ENCODE measurements around the gene SOX6. TPM values are rescaled to one million over a fixed set of nuclear protein-coding genes. Genes with fewer than 3 reads are reported as not detected.

The SOX6 gene
- total and polyA plus RNA-seq, 2 donors (not counting 3 experiments of a cell fraction or from before 2014, with no cell fraction given): 0.14 to 3.7 TPM

GRCh38 chr11:15918212-15918611, 438.1 kb downstream of the SOX6 start:
- H4K20me1 ChIP-seq (replicated peaks; ENCODE audit: control insufficient read depth, extremely low read depth, insufficient read depth, low read length): no peaks in the 10 kb centered on the region
- dilution Hi-C loops (cut with MboI; ENCODE audit: extremely low pct_ligation_motif_present, low sequenced_read_pairs): no loop called here
- H3K9ac ChIP-seq (replicated peaks; ENCODE audit: extremely low read depth, insufficient read depth, low read length): no peak overlapping the region
- intact Hi-C loops (cut with micrococcal nuclease): no loop called here
- FAIRE-seq (no peak), DNase-seq (ENCODE audit: low read depth, low spot score) (no peak)
- CTCF ChIA-PET: no interaction called here
- H3K9me1 ChIP-seq (replicated peaks; ENCODE audit: control insufficient read depth, extremely low read depth, insufficient read depth, low read length): no peaks in the 10 kb centered on the region
- H3K4me1 ChIP-seq (ENCODE audit: control insufficient read depth, extremely low read depth, insufficient read depth, low read length): no peaks in the 10 kb centered on the region
- no peak overlapping the region for H3K4me2 ChIP-seq (ENCODE audit: insufficient read depth, low read length)
- H3K79me2 ChIP-seq (ENCODE audit: control insufficient read depth, insufficient read depth, low read length): no peaks in the 10 kb centered on the region
- H3K27ac ChIP-seq (ENCODE audit: insufficient read depth, low read depth, low read length): no peak overlapping the region
- TF ChIP-seq JUN (IDR thresholded peaks at IDR 0.05; ENCODE audit: borderline replicate concordance, insufficient read depth, insufficient read length, low read depth) (no peak), FOS (IDR thresholded peaks at IDR 0.05; ENCODE audit: borderline replicate concordance, insufficient read depth, low read length) (no peak), POLR2AphosphoS5 (IDR thresholded peaks at IDR 0.05; ENCODE audit: insufficient read depth, low read depth, low read length) (no peak), GATA2 (IDR thresholded peaks at IDR 0.05; ENCODE audit: insufficient read depth, insufficient read length, low read depth, low read length) (no peak), CTCF (IDR thresholded peaks at IDR 0.05; ENCODE audit: extremely low read depth in 1 of 2, insufficient read depth in 1 of 2, low read depth in 1 of 2, low read length in 2 of 2) (no peak), EZH2 (IDR thresholded peaks at IDR 0.05; ENCODE audit: borderline replicate concordance, low read depth, low read length, severe bottlenecking) (no peak), MYC (IDR thresholded peaks at IDR 0.05; ENCODE audit: low read depth, low read length) (no peak), MAX (IDR thresholded peaks at IDR 0.05; ENCODE audit: insufficient read depth, insufficient read length) (no peak), POLR2A (IDR thresholded peaks at IDR 0.05; ENCODE audit: low read depth, low read length) (no peak)
- H2AFZ ChIP-seq (ENCODE audit: low read depth, low read length): no peak overlapping the region
- H3K36me3 ChIP-seq (ENCODE audit: control insufficient read depth in 2 of 2, extremely low read depth in 1 of 2, insufficient read depth in 2 of 2, low read length in 2 of 2): no peaks in the 10 kb centered on the region
- no peaks in the 10 kb centered on the region for H3K9me3 ChIP-seq (replicated peaks; ENCODE audit: control insufficient read depth, insufficient read depth, low read length)
- no peaks in the 10 kb centered on the region for H3K27me3 ChIP-seq (ENCODE audit: control insufficient read depth in 2 of 2, insufficient read depth in 2 of 2, low read length in 2 of 2)
- POLR2A ChIA-PET: no interaction called here
- no peak overlapping the region for H3K4me3 ChIP-seq (replicated peaks in 1 of 3; ENCODE audit: insufficient read depth in 1 of 3, low read depth in 1 of 3, low read length in 3 of 3)
- no TSS peak for BruUV-seq (replicated peaks)
